ENCODE results near the gene SFXN4.

The SFXN4 gene

DNA sequence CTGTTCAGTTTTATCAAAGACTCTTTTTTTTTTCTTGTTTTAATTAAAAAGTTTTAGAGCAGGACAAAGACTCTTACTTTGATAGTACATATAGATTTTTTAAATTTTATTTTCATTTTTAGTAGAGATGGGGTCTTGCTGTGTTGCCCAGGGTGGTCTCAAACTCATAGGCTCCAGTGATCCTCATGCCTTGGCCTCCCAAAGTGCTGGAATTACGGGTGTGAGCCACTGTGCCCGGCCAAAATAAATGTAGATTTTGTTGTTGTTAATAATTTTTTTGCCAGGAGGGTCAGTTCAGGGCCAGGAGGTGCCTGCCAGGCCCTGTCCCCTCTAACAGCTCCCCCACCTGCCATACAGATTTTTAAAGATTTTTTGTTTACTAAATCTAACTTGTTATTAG, 44.6 kb downstream of the SFXN4 start:
- no peak for DNase-seq (ENCODE audit: extremely low read depth, low read depth)
- TF ChIP-seq, protein P1, sequence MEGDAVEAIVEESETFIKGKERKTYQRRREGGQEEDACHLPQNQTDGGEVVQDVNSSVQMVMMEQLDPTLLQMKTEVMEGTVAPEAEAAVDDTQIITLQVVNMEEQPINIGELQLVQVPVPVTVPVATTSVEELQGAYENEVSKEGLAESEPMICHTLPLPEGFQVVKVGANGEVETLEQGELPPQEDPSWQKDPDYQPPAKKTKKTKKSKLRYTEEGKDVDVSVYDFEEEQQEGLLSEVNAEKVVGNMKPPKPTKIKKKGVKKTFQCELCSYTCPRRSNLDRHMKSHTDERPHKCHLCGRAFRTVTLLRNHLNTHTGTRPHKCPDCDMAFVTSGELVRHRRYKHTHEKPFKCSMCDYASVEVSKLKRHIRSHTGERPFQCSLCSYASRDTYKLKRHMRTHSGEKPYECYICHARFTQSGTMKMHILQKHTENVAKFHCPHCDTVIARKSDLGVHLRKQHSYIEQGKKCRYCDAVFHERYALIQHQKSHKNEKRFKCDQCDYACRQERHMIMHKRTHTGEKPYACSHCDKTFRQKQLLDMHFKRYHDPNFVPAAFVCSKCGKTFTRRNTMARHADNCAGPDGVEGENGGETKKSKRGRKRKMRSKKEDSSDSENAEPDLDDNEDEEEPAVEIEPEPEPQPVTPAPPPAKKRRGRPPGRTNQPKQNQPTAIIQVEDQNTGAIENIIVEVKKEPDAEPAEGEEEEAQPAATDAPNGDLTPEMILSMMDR (IDR thresholded peaks at IDR 0.05; ENCODE audit: low read depth, low read length, missing control alignments): no peak
- H3K4me3 ChIP-seq (replicated peaks; ENCODE audit: low read depth, low read length): no peak overlapping the region

DNA sequence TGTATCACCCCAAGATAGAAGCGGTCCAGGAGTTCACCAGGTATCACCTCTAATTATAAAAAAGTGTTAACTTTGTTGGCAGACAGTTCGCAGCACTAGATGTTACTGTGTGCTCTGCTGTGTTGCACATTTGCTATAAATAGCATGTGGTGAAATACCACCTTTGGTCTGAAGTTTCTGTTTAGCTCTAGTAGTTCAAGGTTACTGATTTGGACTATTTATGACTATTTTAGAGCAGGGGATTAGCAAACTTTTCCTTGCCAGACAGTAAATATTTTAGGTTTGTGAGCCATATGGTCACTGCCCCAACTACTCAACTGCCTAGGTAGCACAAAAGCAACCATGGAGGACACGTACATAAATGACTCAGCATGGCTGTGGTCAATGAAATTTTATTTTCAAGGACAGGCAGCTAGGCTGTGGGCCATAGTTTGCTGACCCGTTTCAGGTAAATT, 45.1 kb downstream of the SFXN4 start:
- TF ChIP-seq, protein P1 (IDR thresholded peaks at IDR 0.05; ENCODE audit: low read depth, low read length, missing control alignments): no peak
- no peak for DNase-seq (ENCODE audit: extremely low read depth, low read depth)

DNA sequence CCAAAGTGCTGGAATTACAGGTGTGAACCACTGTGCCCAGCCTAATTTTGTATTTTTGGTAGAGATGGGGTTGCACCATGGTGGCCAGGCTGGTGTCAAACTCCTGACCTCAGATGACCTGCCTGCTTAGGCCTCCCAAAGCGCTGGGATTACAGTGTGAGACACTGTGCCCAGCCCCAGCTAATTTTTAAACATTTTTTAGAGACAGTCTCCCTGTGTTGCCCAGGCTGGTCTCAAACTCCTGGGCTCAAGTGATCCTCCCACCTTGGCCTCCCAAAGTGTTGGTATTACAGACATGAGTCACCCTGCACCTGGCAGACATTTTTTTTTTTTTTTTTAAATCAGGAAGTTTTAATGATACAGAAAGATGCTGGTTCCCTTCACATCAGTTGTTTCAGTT, 46.1 kb downstream of the SFXN4 start:
- no peak for DNase-seq (ENCODE audit: extremely low read depth, low read depth)
- no peak overlapping the region for H3K4me3 ChIP-seq (replicated peaks; ENCODE audit: low read depth, low read length)
- TF ChIP-seq, protein P1 (IDR thresholded peaks at IDR 0.05; ENCODE audit: low read depth, low read length, missing control alignments): no peak

More for the DNA sequence above, 45.1 kb downstream of the SFXN4 start:
- H3K4me3 ChIP-seq (replicated peaks; ENCODE audit: low read depth, low read length): no peak overlapping the region

DNA sequence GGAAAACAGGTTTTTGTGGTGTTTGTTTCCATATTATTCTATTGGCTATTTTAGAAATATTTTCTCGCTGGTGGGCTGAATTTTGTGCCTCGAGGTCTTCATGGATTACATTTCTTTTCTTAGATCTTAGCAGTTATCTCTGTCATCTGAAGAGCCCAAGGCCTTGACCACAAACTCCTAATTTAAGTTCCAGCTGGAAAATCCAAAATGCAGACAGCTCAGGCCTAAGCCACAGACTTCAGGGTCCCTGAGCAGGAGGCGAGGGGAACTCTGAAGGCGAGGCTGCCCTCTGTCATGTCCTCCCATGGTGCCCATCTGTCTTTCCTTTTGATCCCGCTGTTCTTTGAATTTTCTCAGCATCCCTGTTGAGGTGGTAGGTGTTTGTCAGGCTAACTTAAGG, 47.3 kb downstream of the SFXN4 start:
- DNase-seq (ENCODE audit: extremely low read depth, low read depth): no peak
- TF ChIP-seq, protein P1 (IDR thresholded peaks at IDR 0.05; ENCODE audit: low read depth, low read length, missing control alignments): no peak
- H3K4me3 ChIP-seq (replicated peaks; ENCODE audit: low read depth, low read length): no peak overlapping the region

DNA sequence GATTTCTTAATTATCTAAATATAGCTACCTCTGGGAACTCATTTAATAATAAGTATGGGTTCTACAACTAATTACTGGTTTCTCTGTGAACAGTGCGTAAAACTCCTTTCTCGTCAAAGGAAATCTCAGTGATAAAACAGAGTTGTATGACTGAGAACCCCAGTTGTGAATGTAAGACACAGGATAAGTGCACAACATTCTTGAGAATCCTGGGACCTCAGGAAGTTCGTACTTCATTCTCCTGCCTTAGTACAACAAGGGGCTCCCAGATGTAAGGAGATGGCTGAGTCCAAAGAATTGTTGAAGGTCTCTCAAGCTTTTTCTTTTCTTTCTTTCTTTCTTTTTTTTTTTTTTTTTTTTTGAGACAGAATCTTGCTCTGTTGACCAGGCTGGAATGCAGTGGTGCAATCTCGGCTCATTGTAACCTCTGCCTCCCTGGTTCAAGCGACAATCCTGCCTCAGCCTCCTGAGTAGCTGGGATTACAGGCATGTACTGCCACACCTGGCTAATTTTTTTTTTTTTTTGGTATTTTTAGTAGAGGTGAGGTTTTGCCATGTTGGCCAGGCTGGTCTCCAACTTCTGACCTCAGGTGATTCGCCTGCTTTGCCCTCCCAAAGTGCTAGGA, 49.1 kb downstream of the SFXN4 start:
- H3K4me3 ChIP-seq (replicated peaks; ENCODE audit: low read depth, low read length): no peak overlapping the region
- no peak for DNase-seq (ENCODE audit: extremely low read depth, low read depth)
- TF ChIP-seq, protein P1 (IDR thresholded peaks at IDR 0.05; ENCODE audit: low read depth, low read length, missing control alignments): no peak

DNA sequence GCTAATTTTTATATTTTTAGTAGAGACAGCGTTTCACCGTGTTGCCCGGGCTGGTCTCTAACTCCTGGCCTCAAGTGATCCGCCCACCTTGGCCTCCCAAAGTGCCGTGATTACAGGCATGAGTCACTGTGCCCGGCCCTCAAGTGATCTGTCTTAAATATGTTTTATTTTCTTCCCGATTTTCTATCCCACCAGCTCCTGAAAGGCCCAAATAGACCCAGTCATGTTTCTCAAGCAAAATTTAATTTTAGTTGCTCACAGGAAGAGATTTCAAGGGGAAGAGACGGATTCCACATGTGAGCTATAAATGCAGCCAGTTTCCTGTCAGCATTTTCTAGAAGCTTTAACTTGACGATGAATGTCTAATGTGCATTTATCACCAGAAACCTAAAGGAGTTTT, 49.6 kb downstream of the SFXN4 start:
- TF ChIP-seq, protein P1 (IDR thresholded peaks at IDR 0.05; ENCODE audit: low read depth, low read length, missing control alignments): no peak
- no peak overlapping the region for H3K4me3 ChIP-seq (replicated peaks; ENCODE audit: low read depth, low read length)
- no peak for DNase-seq (ENCODE audit: extremely low read depth, low read depth)

Measured in HFF-Myc (cell line).